Trophoblast cell (in vitro differentiated cells and primary cell): ENCODE data around the gene C1orf87.

ENCODE experiments used
- DNase-seq, 2 donors: peaks; one replicate each; pipeline ENCODE4 v3.0.0-alpha.2; 2016
- H2AFZ ChIP-seq: 2 replicates; pipeline ENCODE4 v1.6.1; 2013; ENCODE audit warnings: low read length, moderate library complexity, mild to moderate bottlenecking; ENCODE audit not compliant: insufficient read depth, poor library complexity
- H2AK5ac ChIP-seq: 2 replicates; pipeline ENCODE4 v1.6.1; 2013; ENCODE audit warnings: mild to moderate bottlenecking, low read length
- H2BK120ac ChIP-seq: 2 replicates; pipeline ENCODE4 v1.6.1; 2013; ENCODE audit warnings: low read length, mild to moderate bottlenecking, moderate library complexity; ENCODE audit not compliant: insufficient read depth, poor library complexity
- H2BK12ac ChIP-seq: 2 replicates; pipeline ENCODE4 v1.6.1; 2013; ENCODE audit warnings: mild to moderate bottlenecking, low read length, moderate library complexity
- H2BK5ac ChIP-seq: 2 replicates; pipeline ENCODE4 v1.6.1; 2013; ENCODE audit warnings: low read length, low read depth, moderate library complexity, mild to moderate bottlenecking; ENCODE audit not compliant: poor library complexity
- H3K14ac ChIP-seq: 2 replicates; pipeline ENCODE4 v1.6.1; 2013; ENCODE audit warnings: mild to moderate bottlenecking, low read length
- H3K18ac ChIP-seq: 2 replicates; pipeline ENCODE4 v1.6.1; 2013; ENCODE audit warnings: mild to moderate bottlenecking, low read length
- H3K23ac ChIP-seq: 2 replicates; pipeline ENCODE4 v1.6.1; 2013; ENCODE audit warnings: low read length
- H3K27ac ChIP-seq: 2 replicates; pipeline ENCODE4 v1.5.1; 2013; ENCODE audit warnings: low read depth, mild to moderate bottlenecking, inconsistent platforms, low read length, moderate library complexity
- H3K27me3 ChIP-seq: 2 replicates; pipeline ENCODE4 v1.6.1; 2013; ENCODE audit warnings: inconsistent platforms, mild to moderate bottlenecking, low read length, moderate library complexity; ENCODE audit not compliant: insufficient read depth
- H3K36me3 ChIP-seq, 2 experiments: 1 replicate in 1 of 2; 2 replicates in 1 of 2; pipeline ENCODE4 v1.6.1; 2013; ENCODE audit warnings: low read length in 2 of 2, mild to moderate bottlenecking in 2 of 2, moderate library complexity in 1 of 2; ENCODE audit not compliant: insufficient read depth in 2 of 2, control insufficient read depth in 1 of 2
- H3K4ac ChIP-seq: 2 replicates; pipeline ENCODE4 v1.6.1; 2013; ENCODE audit warnings: low read depth, mild to moderate bottlenecking, low read length, moderate library complexity
- H3K4me1 ChIP-seq, 2 experiments: 1 replicate in 1 of 2; 2 replicates in 1 of 2; pipeline ENCODE4 v1.6.1; 2013; ENCODE audit warnings: low read length in 2 of 2, mild to moderate bottlenecking in 2 of 2, moderate library complexity in 1 of 2; ENCODE audit not compliant: insufficient read depth in 2 of 2, control insufficient read depth in 1 of 2
- H3K4me2 ChIP-seq: 2 replicates; pipeline ENCODE4 v1.6.1; 2013; ENCODE audit warnings: inconsistent platforms, mild to moderate bottlenecking, low read length, moderate library complexity
- H3K4me3 ChIP-seq: 2 replicates; pipeline ENCODE4 v1.5.1; 2013; ENCODE audit warnings: mild to moderate bottlenecking, low read depth, low read length, inconsistent platforms
- H3K79me1 ChIP-seq: one replicate; pipeline ENCODE4 v1.6.1; 2013; ENCODE audit warnings: low read length
- H3K79me2 ChIP-seq: 2 replicates; pipeline ENCODE4 v1.6.1; 2013; ENCODE audit warnings: low read length, mild to moderate bottlenecking; ENCODE audit not compliant: control insufficient read depth, insufficient read depth, poor library complexity
- H3K9ac ChIP-seq: 2 replicates; pipeline ENCODE4 v1.6.1; 2013; ENCODE audit warnings: mild to moderate bottlenecking, low read length
- H3K9me3 ChIP-seq: 2 replicates; pipeline ENCODE4 v1.6.1; 2013; ENCODE audit warnings: low read depth, mild to moderate bottlenecking, control low read depth, inconsistent platforms, low read length; ENCODE audit not compliant: insufficient read depth
- H4K12ac ChIP-seq: 2 replicates; pipeline ENCODE4 v1.6.1; 2013; ENCODE audit warnings: low read depth, mild to moderate bottlenecking, low read length, moderate library complexity
- H4K8ac ChIP-seq: 2 replicates; pipeline ENCODE4 v1.6.1; 2013; ENCODE audit warnings: low read depth, mild to moderate bottlenecking, low read length, moderate library complexity
- H4K91ac ChIP-seq: one replicate; pipeline ENCODE4 v1.6.1; 2013; ENCODE audit warnings: low read depth, mild to moderate bottlenecking, low read length, moderate library complexity
- WGBS: extraction: QIAGEN DNeasy Blood & Tissue Kit; methylation state at CpG from one replicate; pipeline ENCODE4 v1.1.7; 2013; ENCODE audit warnings: missing lambda C conversion rate; ENCODE audit not compliant: insufficient read length, insufficient coverage; ENCODE audit errors: extremely low coverage; 5-methylcytosine and 5-hydroxymethylcytosine counted together

The C1orf87 gene

DNA sequence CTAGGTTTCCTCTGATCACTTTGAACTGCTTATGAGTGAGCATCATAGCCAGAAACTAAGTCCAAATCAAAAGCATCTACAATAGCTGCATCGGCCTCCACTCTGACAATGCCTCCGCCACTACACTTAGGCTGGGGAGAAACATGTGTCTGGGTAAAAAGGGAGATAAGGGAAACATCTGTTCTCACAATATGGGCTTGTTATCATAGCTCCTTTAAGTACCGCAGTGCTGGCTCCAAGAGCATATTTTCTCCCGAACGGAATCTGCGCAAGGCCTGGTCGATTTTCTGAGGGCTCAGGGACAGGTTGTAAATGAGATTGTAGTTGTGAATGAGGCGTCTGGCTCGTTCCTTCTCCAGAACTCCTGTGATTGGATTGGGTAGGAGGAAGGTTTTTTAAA, 83.1 kb downstream of the C1orf87 start:
- no peak overlapping the region for H2BK5ac ChIP-seq
- no CpG with 5 or more reads among the region's 9 CpGs for WGBS
- DNase-seq, result peak; percentile 55 to 76

DNA sequence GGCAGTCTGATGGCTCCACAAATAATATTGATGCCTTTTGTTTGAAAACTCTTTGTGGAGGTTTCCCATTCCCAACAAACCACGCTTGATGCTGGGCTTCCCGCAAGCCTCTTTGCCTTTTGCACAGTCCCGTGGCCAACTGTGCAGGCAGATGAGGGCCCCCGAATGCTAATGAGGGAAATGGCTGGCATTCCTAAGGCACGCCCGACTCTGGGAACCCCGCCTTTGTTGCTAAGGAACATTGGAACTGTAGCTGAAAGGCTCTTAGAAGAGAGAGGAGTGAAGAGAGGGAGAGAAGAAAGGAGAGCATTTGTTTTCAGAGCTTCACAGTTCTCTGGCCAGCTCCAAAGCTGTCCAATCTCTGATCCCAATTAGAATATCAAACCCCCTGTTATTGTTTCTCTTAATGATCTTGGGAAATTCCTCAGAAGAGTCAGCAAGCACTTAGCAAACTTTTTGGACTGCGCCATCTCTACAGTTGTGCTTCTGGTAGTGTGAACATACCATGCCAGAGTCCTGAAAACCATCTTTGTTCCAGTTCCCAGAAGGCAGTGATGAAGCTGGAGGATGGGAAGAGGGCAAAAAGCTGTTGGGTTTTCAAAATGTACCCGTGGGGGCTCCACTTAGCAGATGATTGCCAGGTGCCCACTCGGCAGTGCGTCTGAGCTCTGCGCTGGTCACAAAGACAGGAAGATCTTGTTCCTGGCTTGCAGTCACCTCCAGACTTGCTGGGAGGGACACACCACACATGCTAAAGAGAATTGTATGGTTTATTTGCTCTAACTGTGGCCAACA, 86.9 kb downstream of the C1orf87 start:
- WGBS, result no CpG with 5 or more reads among the region's 12 CpGs
- no peak overlapping the region for H4K12ac ChIP-seq
- H3K4me1 ChIP-seq, result peaks cover 0 to 1% of the 10 kb centered on the region in 2 experiments
- no peak overlapping the region for H4K8ac ChIP-seq
- no peak overlapping the region for H3K14ac ChIP-seq
- H2BK120ac ChIP-seq, result no peak overlapping the region
- H3K79me1 ChIP-seq, result no peaks in the 10 kb centered on the region
- no peak overlapping the region for H4K91ac ChIP-seq
- no peaks in the 10 kb centered on the region for H3K36me3 ChIP-seq
- H3K4ac ChIP-seq, result no peak overlapping the region
- DNase-seq, result no peak
- no peak overlapping the region for H2BK12ac ChIP-seq
- H3K79me2 ChIP-seq, result no peaks in the 10 kb centered on the region
- no peak overlapping the region for H2AK5ac ChIP-seq
- no peaks in the 10 kb centered on the region for H3K9me3 ChIP-seq
- H3K18ac ChIP-seq, result no peak overlapping the region
- peak overlapping the region; percentile 30 for H2AFZ ChIP-seq
- H2BK5ac ChIP-seq, result no peak overlapping the region
- no peak overlapping the region for H3K4me3 ChIP-seq
- no peak overlapping the region for H3K4me2 ChIP-seq
- no peaks in the 10 kb centered on the region for H3K27me3 ChIP-seq
- H3K23ac ChIP-seq, result no peak overlapping the region
- no peak overlapping the region for H3K27ac ChIP-seq
- no peak overlapping the region for H3K9ac ChIP-seq

More for the DNA sequence above, 83.1 kb downstream of the C1orf87 start:
- Histone ChIP-seq H4K8ac (no peak overlapping the region), H3K4ac (no peak overlapping the region), H3K36me3 (no peaks in the 10 kb centered on the region), H3K27ac (no peak overlapping the region), H4K12ac (no peak overlapping the region), H2AFZ (no peak overlapping the region), H3K23ac (no peak overlapping the region), H3K27me3 (no peaks in the 10 kb centered on the region), H3K79me1 (no peaks in the 10 kb centered on the region), H3K4me3 (no peak overlapping the region), H4K91ac (no peak overlapping the region), H2BK120ac (no peak overlapping the region), H3K4me1 (peaks cover 0 to 1% of the 10 kb centered on the region in 2 experiments), H3K18ac (no peak overlapping the region), H3K14ac (no peak overlapping the region), H3K9ac (no peak overlapping the region), H2BK12ac (no peak overlapping the region), H2AK5ac (no peak overlapping the region), H3K4me2 (no peak overlapping the region), H3K79me2 (no peaks in the 10 kb centered on the region), H3K9me3 (no peaks in the 10 kb centered on the region)

DNA sequence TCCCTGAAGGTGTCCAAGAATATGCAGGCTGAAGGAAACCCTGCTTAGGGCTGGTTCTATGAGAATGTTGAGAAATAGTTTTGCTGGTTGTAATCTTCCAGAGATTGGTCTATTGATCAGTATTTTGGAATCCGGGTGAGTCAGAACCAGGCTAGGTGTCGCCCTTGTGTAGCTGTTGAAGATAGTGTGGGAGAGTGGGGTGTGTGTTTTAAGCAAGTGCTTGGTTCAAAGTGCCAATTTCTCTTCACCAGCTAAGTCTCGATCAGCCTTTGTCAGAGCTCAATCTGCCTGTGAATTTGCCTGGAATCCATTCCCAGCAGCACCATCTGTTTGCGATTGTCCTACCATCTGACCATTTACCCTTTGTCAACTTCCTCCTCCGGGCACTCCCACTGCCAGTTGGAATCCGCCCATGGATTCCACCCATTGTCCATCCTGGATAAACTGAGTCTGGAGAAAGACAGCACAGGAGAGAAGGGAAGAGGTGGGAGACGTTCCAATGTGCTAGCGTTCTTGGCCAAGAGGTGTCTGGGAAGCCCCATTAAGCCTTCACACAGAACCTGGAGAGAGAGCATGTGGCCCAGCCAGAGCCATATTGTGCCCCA, 87.6 kb downstream of the C1orf87 start:
- no CpG with 5 or more reads among the region's 8 CpGs for WGBS
- H3K14ac ChIP-seq, result no peak overlapping the region
- no peak overlapping the region for H3K27ac ChIP-seq

DNA sequence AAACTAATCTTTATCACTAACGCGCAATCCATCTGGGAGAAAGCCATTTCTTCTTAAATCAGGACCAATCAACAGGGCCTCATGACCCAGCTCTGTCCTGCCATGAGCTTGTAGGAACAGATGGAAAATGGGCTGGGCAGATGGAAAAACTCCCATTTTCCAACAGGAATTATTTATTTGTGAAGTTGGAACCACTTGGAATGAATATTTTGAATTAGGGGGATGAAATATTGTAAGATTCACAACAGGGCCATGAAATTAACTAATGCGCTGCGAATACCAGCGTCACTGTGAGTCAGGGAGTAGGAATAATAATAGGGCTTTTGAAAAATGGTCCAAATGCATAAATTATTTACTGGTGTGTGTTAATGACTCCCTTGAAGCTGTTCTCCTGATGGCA, 93.9 kb downstream of the C1orf87 start:
- H3K27ac ChIP-seq, result no peak overlapping the region
- no peak for DNase-seq
- H3K27me3 ChIP-seq, result no peaks in the 10 kb centered on the region
- WGBS, result no CpG with 5 or more reads among the region's 5 CpGs
- no peak overlapping the region for H4K8ac ChIP-seq
- H3K9ac ChIP-seq, result no peak overlapping the region
- H3K79me2 ChIP-seq, result no peaks in the 10 kb centered on the region
- H2AFZ ChIP-seq, result no peak overlapping the region
- no peak overlapping the region for H3K14ac ChIP-seq
- no peak overlapping the region for H2AK5ac ChIP-seq
- no peaks in the 10 kb centered on the region for H3K36me3 ChIP-seq
- no peak overlapping the region for H4K91ac ChIP-seq
- no peak overlapping the region for H2BK5ac ChIP-seq
- H3K23ac ChIP-seq, result no peak overlapping the region
- no peak overlapping the region for H2BK12ac ChIP-seq
- H3K4ac ChIP-seq, result no peak overlapping the region
- H3K4me3 ChIP-seq, result no peak overlapping the region
- H3K18ac ChIP-seq, result no peak overlapping the region
- H3K9me3 ChIP-seq, result no peaks in the 10 kb centered on the region
- no peak overlapping the region for H2BK120ac ChIP-seq
- no peak overlapping the region for H4K12ac ChIP-seq
- no peaks in the 10 kb centered on the region for H3K79me1 ChIP-seq
- no peaks in the 10 kb centered on the region for H3K4me1 ChIP-seq
- H3K4me2 ChIP-seq, result no peak overlapping the region

More for the DNA sequence above, 87.6 kb downstream of the C1orf87 start:
- no peaks in the 10 kb centered on the region for H3K27me3 ChIP-seq
- no peaks in the 10 kb centered on the region for H3K79me1 ChIP-seq
- no peak overlapping the region for H3K4me3 ChIP-seq
- H4K8ac ChIP-seq, result no peak overlapping the region
- no peak overlapping the region for H2BK12ac ChIP-seq
- no peak overlapping the region for H4K12ac ChIP-seq
- H2BK120ac ChIP-seq, result no peak overlapping the region
- H3K4me1 ChIP-seq, result peaks cover 0 to 1% of the 10 kb centered on the region in 2 experiments
- H2AFZ ChIP-seq, result no peak overlapping the region
- no peak overlapping the region for H3K18ac ChIP-seq
- no peak overlapping the region for H3K4ac ChIP-seq
- H3K4me2 ChIP-seq, result no peak overlapping the region
- no peak overlapping the region for H2BK5ac ChIP-seq
- no peak overlapping the region for H3K9ac ChIP-seq
- no peak overlapping the region for H3K23ac ChIP-seq
- no peaks in the 10 kb centered on the region for H3K79me2 ChIP-seq
- no peaks in the 10 kb centered on the region for H3K36me3 ChIP-seq
- H2AK5ac ChIP-seq, result no peak overlapping the region
- no peaks in the 10 kb centered on the region for H3K9me3 ChIP-seq
- DNase-seq, result no peak
- no peak overlapping the region for H4K91ac ChIP-seq
